IPS DF 19.7 (cell line): Measurements from ENCODE around the gene IKZF4.
"Not testable (repeated sequence)": the region's sequence is repeated elsewhere in the genome, so short reads cannot be mapped to it uniquely, and the experiment has no call there.

Experiments
- DNase-seq: peaks from one replicate; pipeline ENCODE4 v3.0.0-alpha.2; 2013; ENCODE audit warnings: low read depth, low spot score

IKZF4 gene

GRCh38 chr12:56038022-56038655 is 17.3 kb downstream of the IKZF4 start:
- DNase-seq, result no peak

- no peak for DNase-seq
Observed at GRCh38 chr12:56040151-56040550, 19.3 kb downstream of the IKZF4 start.

GRCh38 chr12:56040963-56041551 is 20.2 kb downstream of the IKZF4 start:
- DNase-seq, result no peak

- peak; percentile 100 for DNase-seq
Observed at GRCh38 chr12:56041552-56042429, 20.9 kb downstream of the IKZF4 start, which contains the start of gene RPS26. TSS of gene RPS26 (plus strand) at chr12:56041918. CDS start at chr12:56042167, 249 bp downstream.

- DNase-seq, result not testable (repeated sequence)
Observed at GRCh38 chr12:56042430-56042813, 21.6 kb downstream of the IKZF4 start.

GRCh38 chr12:56042843-56043242 is 22.0 kb downstream of the IKZF4 start:
- no peak for DNase-seq

GRCh38 chr12:56046027-56046780 is 25.4 kb downstream of the IKZF4 start:
- DNase-seq, result no peak

GRCh38 chr12:56053407-56053893 is 32.6 kb downstream of the IKZF4 start:
- DNase-seq, result no peak

- DNase-seq, result not testable (repeated sequence)
Observed at GRCh38 chr12:56059964-56060363, 39.1 kb downstream of the IKZF4 start.

GRCh38 chr12:56061982-56062381 is 41.1 kb downstream of the IKZF4 start:
- no peak for DNase-seq

- DNase-seq, result no peak
Observed at GRCh38 chr12:56062996-56063395, 42.2 kb downstream of the IKZF4 start.

- no peak for DNase-seq
Observed at GRCh38 chr12:56071648-56072047, 50.8 kb downstream of the IKZF4 start.

GRCh38 chr12:56074396-56074795 is 53.6 kb downstream of the IKZF4 start:
- DNase-seq, result no peak

GRCh38 chr12:56077966-56078365 is 57.1 kb downstream of the IKZF4 start:
- not testable (repeated sequence) for DNase-seq

GRCh38 chr12:56078427-56078826 is 57.6 kb downstream of the IKZF4 start:
- no peak for DNase-seq

- peak; percentile 35 for DNase-seq
Observed at GRCh38 chr12:56078931-56079722, 58.3 kb downstream of the IKZF4 start.

- no peak for DNase-seq
Observed at GRCh38 chr12:56079723-56080555, 59.1 kb downstream of the IKZF4 start, which contains the start of gene ERBB3. TSS of gene ERBB3 (plus strand) at chr12:56080165. CDS start at chr12:56080301, 136 bp downstream.

GRCh38 chr12:56080556-56081138 is 59.8 kb downstream of the IKZF4 start:
- DNase-seq, result no peak
